IMR-90 (cell line): ENCODE measurements around the gene KIF13A. TPM values are rescaled to one million over a fixed set of nuclear protein-coding genes. Genes with fewer than 3 reads are reported as not detected.

Source experiments
- ATAC-seq: fragments of 200-7000 bp; cut with Tn5 transposase; 2 replicates; pipeline ENCODE4 v1.9.1; 2020; ENCODE audit warnings: low read depth, mild to moderate bottlenecking, moderate library complexity
- BruUV-seq: library from RNA; stranded (reverse); fragments of 400-500 nt; replicated peaks from 2 replicates; lab custom pipeline; 2021; lab: Mats Ljungman, UMichigan
- CTCF ChIA-PET: fragments of 300-600 bp; formaldehyde crosslinking; extraction: SDS; loops from one replicate; lab custom pipeline; 2021; ENCODE audit warnings: antibody characterized with exemption; lab: Yijun Ruan, JAX
- POLR2A ChIA-PET: fragments of 300-600 bp; sonication (Branson Sonifier 250); formaldehyde crosslinking; loops from one replicate; lab custom pipeline; 2022; ENCODE audit warnings: antibody characterized with exemption; ENCODE audit not compliant: unreplicated experiment; lab: Charles Lee
- DNase-seq: peaks from one replicate; pipeline ENCODE4 v3.0.0; 2013
- H2AFZ ChIP-seq: replicated peaks from 2 replicates; pipeline ENCODE3; 2013; ENCODE audit warnings: low read length, mild to moderate bottlenecking; ENCODE audit not compliant: poor library complexity
- H2AK5ac ChIP-seq: 2 replicates; pipeline ENCODE4 v1.6.1; 2013; ENCODE audit warnings: low read depth, low read length, inconsistent platforms
- H2AK9ac ChIP-seq: replicated peaks from 2 replicates; pipeline ENCODE3; 2013; ENCODE audit warnings: mild to moderate bottlenecking, low read depth, low read length, moderate library complexity; ENCODE audit not compliant: poor library complexity
- H2BK120ac ChIP-seq: 2 replicates; pipeline ENCODE4 v1.6.1; 2013; ENCODE audit warnings: low read depth, low read length, inconsistent platforms
- H2BK15ac ChIP-seq: 3 replicates; pipeline ENCODE4 v1.6.1; 2013; ENCODE audit warnings: low read depth, low read length, inconsistent platforms
- H2BK20ac ChIP-seq: 2 replicates; pipeline ENCODE4 v1.6.1; 2013; ENCODE audit warnings: low read depth, mild to moderate bottlenecking, inconsistent platforms, low read length, moderate library complexity
- H2BK5ac ChIP-seq: 2 replicates; pipeline ENCODE4 v1.6.1; 2013; ENCODE audit warnings: mild to moderate bottlenecking, low read depth, low read length, inconsistent platforms; ENCODE audit not compliant: poor library complexity, severe bottlenecking
- H3K14ac ChIP-seq: replicated peaks from 2 replicates; pipeline ENCODE4 v1.6.1; 2013; ENCODE audit warnings: low read depth, low read length, inconsistent platforms
- H3K18ac ChIP-seq: 2 replicates; pipeline ENCODE4 v1.6.1; 2013; ENCODE audit warnings: low read depth, low read length, control low read depth
- H3K23ac ChIP-seq: 2 replicates; pipeline ENCODE4 v1.6.1; 2013; ENCODE audit warnings: low read depth, low read length, inconsistent platforms
- H3K27ac ChIP-seq: 2 replicates; pipeline ENCODE4 v1.5.1; 2013; ENCODE audit warnings: mild to moderate bottlenecking, control low read depth, low read length; ENCODE audit not compliant: insufficient read depth
- H3K27me3 ChIP-seq: 2 replicates; pipeline ENCODE4 v1.6.1; 2013; ENCODE audit warnings: low read length; ENCODE audit not compliant: control insufficient read depth, insufficient read depth
- H3K36me3 ChIP-seq: 2 replicates; pipeline ENCODE4 v1.6.1; 2013; ENCODE audit warnings: low read length, mixed read lengths; ENCODE audit not compliant: control insufficient read depth, insufficient read depth
- H3K4ac ChIP-seq: 2 replicates; pipeline ENCODE4 v1.6.1; 2013; ENCODE audit warnings: low read depth, low read length, inconsistent platforms
- H3K4me1 ChIP-seq: 2 replicates; pipeline ENCODE4 v1.6.1; 2013; ENCODE audit warnings: low read length, mixed read lengths; ENCODE audit not compliant: control insufficient read depth, insufficient read depth
- H3K4me2 ChIP-seq: 2 replicates; pipeline ENCODE4 v1.6.1; 2013; ENCODE audit warnings: low read depth, mild to moderate bottlenecking, control low read depth, low read length, moderate library complexity
- H3K4me3 ChIP-seq: 2 replicates; pipeline ENCODE4 v1.5.1; 2013; ENCODE audit warnings: low read depth, mild to moderate bottlenecking, control low read depth, low read length, moderate library complexity; ENCODE audit not compliant: insufficient read depth
- H3K56ac ChIP-seq: 2 replicates; pipeline ENCODE4 v1.6.1; 2013; ENCODE audit warnings: low read length, inconsistent platforms; ENCODE audit not compliant: insufficient read depth; ENCODE audit errors: extremely low read depth
- H3K79me1 ChIP-seq, 2 experiments: 2 replicates each; pipeline ENCODE4 v1.6.1; 2013; ENCODE audit warnings: low read length in 2 of 2, inconsistent platforms in 1 of 2, low read depth in 1 of 2
- H3K9ac ChIP-seq: 2 replicates; pipeline ENCODE4 v1.6.1; 2013; ENCODE audit warnings: low read depth, low read length, control low read depth
- H3K9me1 ChIP-seq: 2 replicates; pipeline ENCODE4 v1.6.1; 2013; ENCODE audit warnings: low read length, inconsistent platforms; ENCODE audit not compliant: insufficient read depth
- H3K9me3 ChIP-seq: 2 replicates; pipeline ENCODE4 v1.6.1; 2013; ENCODE audit warnings: low read length; ENCODE audit not compliant: control insufficient read depth, insufficient read depth
- H4K20me1 ChIP-seq: 2 replicates; pipeline ENCODE4 v1.6.1; 2013; ENCODE audit warnings: low read length, inconsistent platforms; ENCODE audit not compliant: insufficient read depth
- H4K5ac ChIP-seq: 2 replicates; pipeline ENCODE4 v1.6.1; 2013; ENCODE audit warnings: mild to moderate bottlenecking, low read depth, low read length, control low read depth
- H4K8ac ChIP-seq, 2 experiments: 2 replicates each; pipeline ENCODE4 v1.6.1; 2013; ENCODE audit warnings: low read depth in 2 of 2, low read length in 2 of 2, control low read depth in 1 of 2, inconsistent platforms in 1 of 2
- H4K91ac ChIP-seq: 2 replicates; pipeline ENCODE4 v1.6.1; 2013; ENCODE audit warnings: low read depth, low read length, inconsistent platforms; ENCODE audit not compliant: insufficient read depth
- CEBPB ChIP-seq: IDR thresholded peaks from 2 replicates; pipeline ENCODE4 v1.6.1; 2012; ENCODE audit warnings: low read depth, low read length, improper control_type of control experiment
- RCOR1 ChIP-seq: IDR thresholded peaks from 2 replicates; pipeline ENCODE4 v1.6.1; 2012; ENCODE audit warnings: mild to moderate bottlenecking, low read length, improper control_type of control experiment; ENCODE audit not compliant: insufficient replicate concordance
- WGBS, 2 experiments: methylation state at CpG; one replicate each; pipeline versions ENCODE4 v1.1.5 to v1.1.7; 2013; ENCODE audit warnings: missing lambda C conversion rate in 2 of 2; ENCODE audit not compliant: insufficient read length in 1 of 2; ENCODE audit errors: extremely low coverage in 2 of 2; 5-methylcytosine and 5-hydroxymethylcytosine counted together
- dilution Hi-C: fragments of 300-500 bp; cut with HindIII; formaldehyde crosslinking; loops from one replicate; pipeline ENCODE4 v1.14.3; 2018; ENCODE audit warnings: low sequenced_read_pairs; ENCODE audit not compliant: unreplicated experiment
- in situ Hi-C: fragments of 300-500 bp; cut with MboI; formaldehyde crosslinking; loops from 3 replicates; pipeline ENCODE4 v1.14.3; 2019; ENCODE audit warnings: low sequenced_read_pairs, inconsistent platforms, mixed read lengths
- intact Hi-C: fragments of 100-400 bp; cut with micrococcal nuclease; formaldehyde crosslinking; loops from 2 replicates; pipeline ENCODE4 v1.10.0; 2022
- polyA plus RNA-seq, 3 experiments: library from polyadenylated mRNA; depleted of rRNA; stranded (reverse); fragments of >200 nt; gene quantifications; 2 replicates each; pipeline ENCODE4 v1.2.3, GENCODE V29; 2012; ENCODE audit warnings: low replicate concordance in 1 of 3
- total RNA-seq: library from RNA; depleted of rRNA; stranded (reverse); fragments of >200 nt; gene quantifications from 2 replicates; pipeline ENCODE4 v1.2.3, GENCODE V29; 2012

The KIF13A gene
- total and polyA plus RNA-seq, 2 of the 4 experiments (the other 2 are of a cell fraction): 23.3 to 51.8 TPM

GRCh38 chr6:17886891-17887290 is 100.5 kb downstream of the KIF13A start:
- Histone ChIP-seq H2BK120ac (no peak overlapping the region), H3K23ac (0 out of 2 replicates have a peak overlapping the region, but pooled peaks have one; percentile 65), H2BK20ac (no peak overlapping the region), H2BK15ac (no peak overlapping the region), H4K5ac (no peak overlapping the region), H3K14ac (peak overlapping the region; percentile 63; the same call in 1 of the 2 replicates), H2AFZ (no peak overlapping the region), H4K8ac (no peak overlapping the region), H3K27ac (no peak overlapping the region), H2AK9ac (no peak overlapping the region), H4K20me1 (no peaks in the 10 kb centered on the region; the same call in 1 of the 2 replicates), H3K4me1 (peaks cover 4% of the 10 kb centered on the region), H3K4ac (no peak overlapping the region), H3K56ac (no peak overlapping the region), H3K9me1 (peaks cover 23% of the 10 kb centered on the region), H3K27me3 (no peaks in the 10 kb centered on the region), H3K4me2 (no peak overlapping the region), H3K4me3 (no peak overlapping the region), H3K36me3 (peaks cover 4% of the 10 kb centered on the region; the same call in 1 of the 2 replicates), H2BK5ac (no peak overlapping the region), H4K91ac (no peak overlapping the region), H3K9me3 (no peaks in the 10 kb centered on the region), H3K79me1 (peaks cover 14 to 69% of the 10 kb centered on the region in 2 experiments; a peak in 3 of 4 replicates), H3K9ac (no peak overlapping the region), H2AK5ac (no peak overlapping the region), H3K18ac (no peak overlapping the region; the same call in 1 of the 2 replicates)
- in situ Hi-C loops (no loop called here), dilution Hi-C loops (no loop called here), intact Hi-C loops (no loop called here)
- BruUV-seq: no TSS peak
- no CpG with 5 or more reads among the region's 1 CpG for WGBS, 2 experiments
- ATAC-seq (no peak), DNase-seq (peak; percentile 34)
- TF ChIP-seq CEBPB (peak; percentile 69), RCOR1 (no peak)
- ChIA-PET CTCF (no interaction called here), POLR2A (no interaction called here)
